Cardiac muscle cell (in vitro differentiated cells and primary cell): ENCODE results near the gene BCL11A. TPM values are rescaled to one million over a fixed set of nuclear protein-coding genes. Genes with fewer than 3 reads are reported as not detected.

Experiments used
- DNase-seq, 2 donors: peaks; one replicate each; pipeline versions ENCODE4 v3.0.0 to v3.0.0-alpha.2; 2010 to 2017; ENCODE audit warnings: low read depth in 1 of 2, low spot score in 1 of 2
- H3K27ac ChIP-seq: fragments of 200-600 bp; sonication (generic); 2 replicates; pipeline ENCODE4 v1.5.1; 2016
- H3K27me3 ChIP-seq: fragments of 200-600 bp; sonication (generic); 2 replicates; pipeline ENCODE4 v1.6.0; 2016; ENCODE audit warnings: control low read depth
- H3K36me3 ChIP-seq: fragments of 200-600 bp; sonication (generic); 2 replicates; pipeline ENCODE4 v1.5.1; 2016; ENCODE audit warnings: control low read depth
- H3K4me1 ChIP-seq: fragments of 200-600 bp; sonication (generic); 2 replicates; pipeline ENCODE4 v1.8.1; 2017; ENCODE audit warnings: low read depth, mild to moderate bottlenecking, mixed run types
- H3K4me3 ChIP-seq: fragments of 200-600 bp; sonication (generic); 2 replicates; pipeline ENCODE4 v1.5.1; 2016; ENCODE audit warnings: mild to moderate bottlenecking
- H3K9me3 ChIP-seq: fragments of 200-600 bp; sonication (generic); 2 replicates; pipeline ENCODE4 v1.5.1; 2017; ENCODE audit warnings: low read depth, mild to moderate bottlenecking, control low read depth
- polyA plus RNA-seq: library from polyadenylated mRNA; unstranded; fragments of >200 nt; fragmentation: Nextera tagmentation; extraction: Ambion mirVana; gene quantifications from 2 replicates; pipeline ENCODE4 v1.2.1, GENCODE V29; 2016
- total RNA-seq: library from RNA; depleted of rRNA; stranded (reverse); fragments of >200 nt; gene quantifications from 2 replicates; pipeline ENCODE4 v1.2.3, GENCODE V29; 2016
- TF ChIP-seq, protein P1 (sequence below): IDR thresholded peaks from 2 replicates; pipeline ENCODE4 v1.5.1; 2012; ENCODE audit warnings: low read depth, mild to moderate bottlenecking, low read length

The BCL11A gene
- total and polyA plus RNA-seq, 2 experiments from 2014 or later = 15.7 to 19.8 TPM

DNA sequence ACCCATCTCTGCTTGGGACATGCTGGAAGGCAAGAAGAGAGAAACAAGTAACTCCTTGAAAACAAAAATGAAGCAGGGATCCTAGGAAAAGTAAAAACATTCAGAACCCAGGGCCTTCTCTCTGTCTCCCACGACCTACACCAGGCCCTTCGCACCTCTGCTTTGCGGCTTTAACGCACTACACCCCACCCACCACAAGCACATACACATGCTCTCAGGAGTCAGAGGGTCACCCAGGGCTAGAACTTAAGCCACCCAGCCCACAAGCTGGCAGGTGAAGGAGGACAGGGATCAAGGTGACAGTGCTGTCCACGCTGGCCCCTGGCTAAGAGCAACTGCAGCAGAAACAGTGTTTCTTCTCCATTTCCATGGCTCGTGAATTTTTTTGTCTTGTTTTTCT is 72.2 kb downstream of the BCL11A start:
- no peaks in the 10 kb centered on the region for H3K36me3 ChIP-seq
- H3K9me3 ChIP-seq = no peaks in the 10 kb centered on the region
- H3K27me3 ChIP-seq = no peaks in the 10 kb centered on the region
- no peak for DNase-seq
- H3K4me3 ChIP-seq = no peak overlapping the region
- H3K27ac ChIP-seq = no peak overlapping the region
- TF ChIP-seq, protein P1, sequence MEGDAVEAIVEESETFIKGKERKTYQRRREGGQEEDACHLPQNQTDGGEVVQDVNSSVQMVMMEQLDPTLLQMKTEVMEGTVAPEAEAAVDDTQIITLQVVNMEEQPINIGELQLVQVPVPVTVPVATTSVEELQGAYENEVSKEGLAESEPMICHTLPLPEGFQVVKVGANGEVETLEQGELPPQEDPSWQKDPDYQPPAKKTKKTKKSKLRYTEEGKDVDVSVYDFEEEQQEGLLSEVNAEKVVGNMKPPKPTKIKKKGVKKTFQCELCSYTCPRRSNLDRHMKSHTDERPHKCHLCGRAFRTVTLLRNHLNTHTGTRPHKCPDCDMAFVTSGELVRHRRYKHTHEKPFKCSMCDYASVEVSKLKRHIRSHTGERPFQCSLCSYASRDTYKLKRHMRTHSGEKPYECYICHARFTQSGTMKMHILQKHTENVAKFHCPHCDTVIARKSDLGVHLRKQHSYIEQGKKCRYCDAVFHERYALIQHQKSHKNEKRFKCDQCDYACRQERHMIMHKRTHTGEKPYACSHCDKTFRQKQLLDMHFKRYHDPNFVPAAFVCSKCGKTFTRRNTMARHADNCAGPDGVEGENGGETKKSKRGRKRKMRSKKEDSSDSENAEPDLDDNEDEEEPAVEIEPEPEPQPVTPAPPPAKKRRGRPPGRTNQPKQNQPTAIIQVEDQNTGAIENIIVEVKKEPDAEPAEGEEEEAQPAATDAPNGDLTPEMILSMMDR = no peak
- H3K4me1 ChIP-seq = peaks cover 41% of the 10 kb centered on the region

DNA sequence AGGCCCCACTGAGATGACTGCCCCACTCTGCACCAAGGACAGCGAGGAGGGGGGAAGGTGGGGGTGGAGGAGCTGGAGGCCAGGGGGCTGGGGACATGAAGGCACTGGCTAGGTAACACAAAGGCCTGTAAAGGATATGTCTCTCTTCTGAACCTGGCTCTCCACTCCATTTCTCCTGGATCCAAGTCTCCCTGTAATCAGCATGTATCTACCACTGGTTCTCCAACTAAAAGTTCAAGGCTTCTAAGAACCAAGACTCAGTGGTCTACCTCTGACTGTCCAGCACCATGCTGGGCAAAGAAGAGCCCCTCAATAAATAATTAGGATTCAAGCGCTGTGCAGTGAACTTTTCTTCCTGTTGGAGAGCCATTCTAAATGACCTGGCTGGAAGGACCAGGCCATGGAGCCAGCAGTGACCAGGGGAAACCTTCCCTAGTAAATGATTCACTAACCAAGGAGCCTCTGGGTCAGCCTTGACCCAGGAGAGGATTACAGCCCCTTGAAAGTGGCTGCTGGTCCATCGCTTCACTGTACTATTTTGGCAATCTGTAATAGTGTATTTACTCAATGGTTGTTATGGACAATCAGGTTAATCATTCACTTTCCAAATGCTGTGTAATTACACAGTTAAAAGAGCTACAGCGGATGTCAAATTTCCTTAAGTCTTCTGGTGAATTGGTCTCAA is 73.2 kb downstream of the BCL11A start:
- Histone ChIP-seq H3K36me3 (no peaks in the 10 kb centered on the region), H3K4me3 (no peak overlapping the region), H3K27ac (no peak overlapping the region), H3K4me1 (peaks cover 31% of the 10 kb centered on the region), H3K27me3 (no peaks in the 10 kb centered on the region), H3K9me3 (no peaks in the 10 kb centered on the region)
- DNase-seq = no peak
- TF ChIP-seq, protein P1 = no peak

DNA sequence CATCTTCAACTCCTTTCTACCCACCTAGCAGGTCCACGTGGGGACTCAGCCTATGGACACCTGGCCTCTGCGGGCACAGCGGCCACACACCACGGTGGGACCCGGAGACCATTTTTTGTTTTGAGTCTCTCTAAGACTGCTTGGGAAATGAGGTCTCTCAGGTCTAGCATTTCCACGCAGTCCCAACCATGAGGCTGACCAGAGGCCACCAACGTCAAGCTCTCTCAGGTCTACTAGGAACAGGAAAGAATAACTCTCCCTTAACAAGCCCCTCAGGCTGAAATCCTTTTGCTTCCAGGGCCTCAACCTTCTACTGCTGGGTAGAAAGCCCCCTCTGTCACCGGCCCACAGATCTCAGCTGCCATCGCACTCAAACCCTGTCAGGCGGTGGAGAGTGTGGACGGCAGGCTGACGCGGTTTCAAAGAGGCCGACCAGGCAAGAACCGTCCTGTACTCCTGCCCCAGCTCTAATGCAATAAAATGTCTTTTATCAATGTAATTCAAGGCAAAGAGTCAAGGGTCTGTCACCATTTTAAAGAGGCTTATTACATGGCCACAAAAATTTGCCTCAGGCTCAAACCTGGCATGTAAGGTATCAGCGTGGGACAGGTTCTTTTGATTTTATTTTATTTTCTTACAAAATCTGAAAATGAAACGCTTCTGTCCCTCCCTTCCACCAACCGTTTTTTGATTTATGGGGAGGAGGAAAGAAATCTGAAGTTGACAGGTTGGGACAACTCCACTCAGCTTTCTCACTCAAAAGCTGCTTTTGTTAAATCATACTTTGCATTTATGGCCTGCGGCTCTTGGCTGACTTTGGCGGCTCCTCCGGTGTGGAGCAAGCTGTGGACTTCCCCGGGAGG is 74.0 kb downstream of the BCL11A start:
- no peak for DNase-seq
- TF ChIP-seq, protein P1 = no peak

DNA sequence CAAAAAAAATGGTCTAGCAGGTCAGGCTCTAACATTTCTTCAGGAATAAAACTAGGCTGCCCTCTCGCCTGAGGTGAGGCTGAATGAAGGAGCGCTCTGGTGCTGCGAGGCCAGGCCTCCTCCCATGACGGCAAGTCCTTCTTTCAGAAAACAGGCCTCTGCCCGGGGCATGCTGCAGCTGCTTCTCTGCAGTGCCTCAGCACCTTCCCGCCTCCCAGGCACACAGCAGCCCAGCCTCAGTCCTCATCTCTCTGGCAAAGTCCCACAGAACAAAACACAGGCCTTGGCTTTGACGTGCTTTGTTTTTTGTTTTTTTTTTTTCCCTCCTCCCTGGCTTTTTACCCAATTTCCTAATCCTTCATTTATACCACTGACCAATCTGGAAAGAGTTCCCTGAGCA is 74.8 kb downstream of the BCL11A start:
- H3K36me3 ChIP-seq = no peaks in the 10 kb centered on the region
- TF ChIP-seq, protein P1 = no peak
- DNase-seq = peak in 1 of 2 donors; percentile 19
- no peaks in the 10 kb centered on the region for H3K9me3 ChIP-seq
- H3K4me3 ChIP-seq = no peak overlapping the region
- H3K27me3 ChIP-seq = no peaks in the 10 kb centered on the region
- H3K27ac ChIP-seq = no peak overlapping the region
- peaks cover 16% of the 10 kb centered on the region for H3K4me1 ChIP-seq

More for the DNA sequence above, 74.0 kb downstream of the BCL11A start:
- Histone ChIP-seq H3K36me3 (no peaks in the 10 kb centered on the region), H3K27ac (no peak overlapping the region), H3K9me3 (no peaks in the 10 kb centered on the region), H3K4me1 (peaks cover 24% of the 10 kb centered on the region), H3K4me3 (no peak overlapping the region), H3K27me3 (no peaks in the 10 kb centered on the region)

DNA sequence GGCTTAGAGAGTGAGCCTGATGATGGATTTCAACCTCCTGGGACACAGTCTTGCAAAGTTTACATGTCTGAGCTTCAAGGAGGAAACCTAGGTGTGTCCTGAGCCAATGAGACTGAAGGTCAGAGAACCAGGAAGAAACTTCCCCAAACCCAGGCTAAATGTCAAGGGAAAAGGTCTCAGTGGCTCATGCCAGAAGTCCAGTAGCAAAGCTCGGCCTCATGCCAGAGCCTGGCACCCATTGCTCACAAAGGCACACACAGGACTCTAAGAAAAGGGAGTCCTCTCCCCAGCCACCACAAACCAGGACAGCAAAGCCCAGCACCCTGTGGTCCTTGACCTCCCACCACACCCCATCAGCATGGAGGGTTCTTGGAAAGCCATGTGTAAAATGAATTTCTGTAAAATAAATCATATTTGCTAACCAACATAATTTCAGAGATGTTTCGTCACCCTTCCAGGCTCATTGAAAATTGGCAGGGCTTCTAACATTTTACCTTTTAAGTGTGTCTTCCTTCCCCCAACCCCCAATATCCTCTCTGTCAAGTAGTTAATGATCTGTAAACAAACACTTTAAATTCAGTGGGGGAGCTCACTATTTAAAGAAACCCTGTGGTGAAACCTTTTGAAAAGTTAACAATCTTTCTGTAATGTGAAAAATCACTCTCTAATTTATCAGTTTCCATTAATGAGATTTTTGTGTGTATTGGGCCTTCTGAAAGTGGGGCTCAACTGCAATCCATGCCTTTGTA is 77.1 kb downstream of the BCL11A start:
- TF ChIP-seq, protein P1 = no peak
- DNase-seq = no peak
- Histone ChIP-seq H3K4me1 (peaks cover 6% of the 10 kb centered on the region), H3K9me3 (no peaks in the 10 kb centered on the region), H3K4me3 (no peak overlapping the region), H3K27me3 (no peaks in the 10 kb centered on the region), H3K36me3 (no peaks in the 10 kb centered on the region), H3K27ac (no peak overlapping the region)
